HG03378 (cell line): Measurements from ENCODE around the gene RARRES2.

Experiments used
- ATAC-seq: cut with Tn5 transposase; IDR thresholded peaks from one replicate; pipeline ENCODE4 v1.9.1; 2021; ENCODE audit warnings: mild to moderate bottlenecking, moderate library complexity; ENCODE audit not compliant: unreplicated experiment

RARRES2 gene

DNA sequence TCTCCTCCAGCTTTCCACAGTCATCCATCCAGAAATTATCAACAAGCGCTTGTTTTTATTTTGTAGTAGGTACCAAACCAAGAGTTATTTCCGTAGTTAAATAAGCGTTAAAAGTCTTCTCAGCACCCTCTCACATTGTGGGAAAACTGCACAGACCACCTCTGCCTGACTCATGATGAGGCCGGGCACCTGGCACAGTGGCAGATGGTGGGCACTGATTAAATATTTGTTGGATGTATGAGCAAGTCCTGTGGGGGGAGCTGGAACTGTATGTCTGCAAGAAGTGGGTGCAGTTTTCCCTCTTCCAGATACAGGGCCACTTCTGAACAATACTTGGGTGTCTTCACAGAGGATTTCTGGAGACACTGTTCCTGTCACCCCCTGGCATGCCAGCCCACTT, 21.9 kb upstream of the RARRES2 start:
- ATAC-seq = no peak

DNA sequence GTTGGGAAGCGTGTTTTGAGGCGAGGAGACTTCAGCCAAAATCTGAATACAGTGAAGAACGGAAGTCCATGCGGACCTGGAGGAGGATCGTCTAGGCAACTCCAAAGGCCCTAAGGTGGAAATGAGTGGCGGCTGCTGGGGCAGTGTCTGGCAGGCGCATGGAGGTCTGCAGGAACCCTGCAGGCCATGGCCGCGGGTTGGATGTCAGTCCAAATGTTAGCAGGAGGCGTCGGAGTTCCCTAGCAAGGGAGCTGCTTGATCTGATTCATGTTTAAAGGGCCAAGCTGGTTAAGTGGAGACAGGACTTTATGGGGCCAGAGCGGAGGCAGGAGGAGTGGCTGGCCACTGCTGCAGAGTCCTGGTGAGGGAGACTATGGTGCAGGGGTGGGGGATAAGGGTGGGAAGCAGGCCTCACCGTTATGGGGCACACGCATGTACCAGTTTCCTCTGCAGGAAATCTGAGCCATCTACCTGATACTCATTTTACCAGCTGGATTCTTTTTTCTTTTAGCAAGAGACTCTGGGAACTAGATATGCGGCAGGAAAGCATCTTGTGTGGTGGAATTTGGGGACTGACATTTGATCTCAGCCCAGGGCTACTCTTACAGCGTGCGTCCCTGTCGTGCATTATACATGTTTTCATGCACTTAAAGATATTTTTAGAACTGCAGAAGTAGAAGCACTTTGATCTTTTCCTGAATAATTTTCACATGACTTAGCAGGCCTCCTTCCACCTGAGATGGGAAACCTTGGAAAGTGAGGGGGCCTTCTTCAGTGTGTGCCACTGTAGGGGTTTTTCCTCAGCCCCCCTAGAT, 20.6 kb upstream of the RARRES2 start:
- ATAC-seq = no peak

DNA sequence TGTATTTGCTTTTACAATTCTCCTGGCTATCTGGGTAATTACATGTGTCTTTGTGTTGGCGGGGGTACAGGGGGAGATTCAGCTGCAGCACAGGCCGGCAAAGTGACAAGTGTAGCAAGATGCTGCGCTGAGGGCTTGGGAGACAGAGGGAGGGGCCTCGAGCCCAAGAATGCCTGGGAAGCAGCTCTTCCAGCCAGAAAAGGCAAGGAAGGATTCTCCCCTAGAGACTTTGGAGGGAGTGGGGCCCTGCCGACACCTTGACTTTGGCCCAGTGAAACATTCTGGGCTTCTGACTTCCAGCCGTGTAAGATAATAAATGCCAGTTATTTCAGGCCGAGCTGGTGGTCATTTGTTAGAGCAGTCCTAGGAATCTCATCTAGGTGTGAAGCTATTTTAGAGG, 20.0 kb upstream of the RARRES2 start:
- ATAC-seq = no peak

DNA sequence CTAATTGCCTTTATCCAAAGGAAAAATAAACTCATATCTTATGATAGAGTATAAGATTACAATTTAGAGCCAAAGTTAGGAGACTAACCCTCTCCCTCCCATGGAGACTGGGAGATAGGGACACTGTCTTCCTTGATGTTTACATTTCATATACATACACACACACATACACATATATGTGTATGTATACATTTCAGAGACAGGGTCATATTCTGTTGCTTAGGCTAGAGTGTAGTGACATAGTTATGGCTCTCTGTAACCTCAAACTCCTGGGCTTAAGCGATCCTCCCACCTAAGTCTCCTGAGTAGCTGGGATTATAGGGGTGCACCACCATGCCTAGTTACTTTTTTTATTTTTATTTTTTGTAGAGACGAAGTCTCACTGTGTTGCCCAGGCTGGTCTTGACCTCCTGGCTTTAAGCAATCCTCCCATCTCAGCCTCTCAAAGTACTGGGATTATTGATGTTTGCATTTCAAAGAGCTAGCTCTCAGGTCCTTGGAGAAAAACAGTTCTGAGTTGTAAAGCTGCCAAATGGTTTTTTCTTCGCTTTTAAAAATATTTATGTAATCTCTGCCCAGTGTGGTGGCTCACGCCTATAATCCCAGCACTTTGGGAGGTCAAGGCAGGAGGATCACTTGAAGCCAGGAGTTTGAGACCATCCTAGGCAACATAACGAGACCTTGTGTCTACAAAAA, 19.1 kb upstream of the RARRES2 start:
- no peak for ATAC-seq

- ATAC-seq = no peak
Measured at GRCh38 chr7:150359622-150360362, 18.4 kb upstream of the RARRES2 start.

DNA sequence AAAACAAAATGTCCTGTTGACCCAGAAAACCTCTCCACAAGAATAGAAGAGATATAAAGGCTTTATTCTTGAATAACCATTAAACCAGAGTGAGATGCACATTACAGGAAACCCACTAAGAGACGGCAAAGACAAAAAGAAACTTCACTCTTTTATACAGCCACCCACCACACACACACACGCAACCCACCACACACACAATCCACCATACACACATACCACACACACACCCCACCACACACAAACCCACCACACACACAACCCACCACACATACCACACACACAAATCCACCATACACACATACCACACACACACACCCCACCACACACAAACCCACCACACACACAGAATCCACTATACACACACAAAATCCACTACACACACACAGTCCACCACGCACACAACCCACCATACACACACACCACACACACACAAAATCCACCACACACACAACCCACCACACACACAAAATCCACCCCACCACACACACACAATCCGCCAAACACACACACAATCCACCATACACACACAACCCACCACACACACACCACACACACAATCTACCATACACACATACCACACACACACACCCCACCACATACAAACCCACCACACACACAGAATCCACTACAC, 17.7 kb upstream of the RARRES2 start:
- no peak for ATAC-seq

GRCh38 chr7:150358433-150358832, 17.0 kb upstream of the RARRES2 start:
- ATAC-seq = no peak

GRCh38 chr7:150357771-150358427, 16.5 kb upstream of the RARRES2 start:
- peak; percentile 16 for ATAC-seq

GRCh38 chr7:150357270-150357669, 15.8 kb upstream of the RARRES2 start:
- peak; percentile 47 for ATAC-seq

GRCh38 chr7:150356265-150356897, 15.0 kb upstream of the RARRES2 start:
- peak; percentile 43 for ATAC-seq

GRCh38 chr7:150355666-150356059, 14.2 kb upstream of the RARRES2 start:
- no peak for ATAC-seq

- ATAC-seq = no peak
Measured at GRCh38 chr7:150351587-150352194, 10.3 kb upstream of the RARRES2 start.

DNA sequence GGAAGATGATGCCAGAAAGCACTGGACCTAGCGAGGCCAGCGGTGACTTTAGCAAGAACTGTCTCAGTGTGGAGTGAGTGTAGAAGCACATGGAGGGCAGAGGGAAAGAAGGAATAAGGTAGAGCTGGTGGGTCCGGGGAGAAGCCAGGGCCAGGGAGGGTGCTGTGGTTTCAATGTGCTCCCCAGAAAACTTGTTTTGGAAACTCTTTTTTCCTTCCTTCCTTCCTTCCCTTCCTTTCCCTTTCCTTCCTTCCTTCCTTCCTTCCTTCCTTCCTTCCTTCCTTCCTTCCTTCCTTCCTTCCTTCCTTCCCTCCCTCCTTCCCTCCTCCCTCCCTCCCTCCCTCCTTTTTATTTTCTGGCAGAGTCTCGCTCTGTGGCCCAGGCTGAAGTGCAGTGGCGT, 5.5 kb upstream of the RARRES2 start:
- no peak for ATAC-seq

- no peak for ATAC-seq
Measured at GRCh38 chr7:150345012-150345411, 3.6 kb upstream of the RARRES2 start.

DNA sequence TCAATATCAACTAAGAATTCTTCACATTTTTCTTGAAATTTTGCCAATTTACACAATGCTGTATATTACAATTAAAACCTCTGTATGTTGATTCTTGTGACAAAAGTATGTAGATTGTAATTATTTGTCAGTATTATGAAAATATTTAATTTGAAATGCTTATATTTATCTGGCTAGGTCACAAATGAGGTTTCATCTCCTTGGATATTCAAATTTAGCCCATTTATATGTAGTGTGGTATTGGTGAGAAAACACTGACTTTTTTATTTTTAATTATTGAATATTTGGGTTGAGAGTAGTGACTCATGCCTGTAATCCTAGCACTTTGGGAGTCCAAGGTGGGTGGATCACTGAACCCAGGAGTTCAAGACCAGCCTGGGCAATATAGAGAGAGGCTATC, 2.9 kb upstream of the RARRES2 start:
- ATAC-seq = no peak

- no peak for ATAC-seq
Measured at GRCh38 chr7:150343225-150343624, 1.8 kb upstream of the RARRES2 start.

- ATAC-seq = no peak
Measured at GRCh38 chr7:150342121-150342408, 636 bp upstream of the RARRES2 start.

DNA sequence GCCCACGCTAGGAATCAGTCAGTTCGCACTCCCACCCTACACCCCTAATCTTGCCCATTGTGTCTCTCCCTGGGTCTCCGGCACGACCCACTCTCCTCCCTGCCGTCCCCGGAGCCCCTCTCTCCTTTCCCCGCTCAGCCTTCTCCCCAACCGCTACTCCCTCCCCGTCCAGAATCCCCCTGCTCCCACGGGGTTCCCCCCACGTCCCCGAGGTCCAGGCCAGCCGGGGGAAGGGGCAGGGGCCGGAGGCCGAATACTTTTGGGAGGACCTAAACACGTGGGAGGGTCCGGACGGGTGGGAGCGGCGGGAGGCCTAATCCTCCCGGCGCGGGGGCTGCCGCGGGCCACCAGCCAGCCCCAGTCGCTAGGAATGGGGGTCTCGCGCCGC, 560 bp downstream of the RARRES2 start:
- no peak for ATAC-seq

DNA sequence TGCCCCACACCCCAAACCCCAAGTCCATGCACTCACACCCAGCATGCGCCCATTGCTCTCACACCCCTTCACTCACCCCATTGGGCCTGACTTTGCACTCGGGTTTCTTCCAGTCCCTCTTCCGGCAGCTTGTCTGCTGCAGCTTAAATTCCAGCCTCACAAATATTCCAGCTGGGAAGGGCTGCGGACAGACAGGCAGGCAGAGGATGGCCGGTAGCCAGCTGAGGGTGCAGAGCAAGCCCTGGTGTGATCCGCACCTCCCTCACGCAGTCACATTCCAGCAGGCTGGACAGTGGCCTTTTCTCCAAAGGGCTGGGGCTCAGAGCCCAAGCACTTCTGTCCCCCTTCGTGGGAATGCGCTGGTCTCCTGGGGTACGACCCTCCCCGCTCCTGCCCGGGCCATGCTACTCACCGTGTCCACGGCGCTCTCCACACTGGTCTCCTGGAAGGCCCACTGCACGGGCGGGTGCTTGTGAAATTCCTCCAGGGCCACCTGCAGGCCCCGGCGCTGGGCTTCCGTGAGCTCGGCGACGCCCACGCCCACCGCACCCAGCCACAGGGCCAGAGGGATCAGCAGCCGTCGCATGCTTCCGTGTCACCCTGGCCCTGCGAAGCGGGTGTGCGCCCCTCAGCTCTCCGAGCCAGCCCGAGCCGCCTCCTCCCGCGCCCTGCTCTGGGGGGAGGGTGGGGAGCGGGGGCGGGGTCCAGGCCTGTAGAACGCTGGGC, 1.2 kb downstream of the RARRES2 start:
- no peak for ATAC-seq
